K562 (cell line): ENCODE data around the gene RIPOR2. TPM values are rescaled to one million over a fixed set of nuclear protein-coding genes. Genes with fewer than 3 reads are reported as not detected.

Source experiments
- ATAC-seq: fragments of 200-7000 bp; cut with Tn5 transposase; 3 replicates; pipeline ENCODE4 v1.9.1; 2020; ENCODE audit warnings: moderate library complexity
- BruUV-seq: library from RNA; stranded (reverse); fragments of 400-500 nt; replicated peaks from 2 replicates; lab custom pipeline; 2021; lab: Mats Ljungman, UMichigan
- CTCF ChIA-PET: fragments of 300-600 bp; formaldehyde crosslinking; extraction: SDS; loops from one replicate; lab custom pipeline; 2021; ENCODE audit warnings: low intra/inter-chr PET ratio; lab: Yijun Ruan, JAX
- POLR2A ChIA-PET: fragments of 300-600, 350-650 bp; sonication (Branson Sonifier 250); formaldehyde crosslinking; extraction: SDS; loops from one replicate; lab custom pipeline; 2021; ENCODE audit warnings: antibody characterized with exemption, inconsistent platforms; lab: Yijun Ruan, JAX
- DNase-seq, 4 experiments: peaks; one replicate each; pipeline versions ENCODE4 v3.0.0 to v3.0.0-alpha.2; 2011 to 2018; ENCODE audit warnings: low spot score in 3 of 4, mixed read lengths in 3 of 4; ENCODE audit errors: extremely low read depth in 1 of 4
- FAIRE-seq: peaks from 2 replicates; lab custom pipeline; 2011; peaks lifted over from hg19 to GRCh38; lab: Jason Lieb, UNC
- H2AFZ ChIP-seq: 2 replicates; pipeline ENCODE4 v1.6.0; 2011; ENCODE audit warnings: low read depth, low read length, control low read depth, inconsistent platforms
- H3K27ac ChIP-seq: fragments of 200-600 bp; 3 replicates; pipeline ENCODE4 v1.8.0; 2011; ENCODE audit warnings: low read depth, mild to moderate bottlenecking, control low read depth, inconsistent platforms, low read length, moderate library complexity, mixed read lengths; ENCODE audit errors: extremely low read depth
- H3K27me3 ChIP-seq, 2 experiments: fragments of 300-600 bp in 1 of 2; 2 replicates in 1 of 2; 3 replicates in 1 of 2; pipeline versions ENCODE4 v1.6.0 to v1.8.0; 2011; ENCODE audit warnings: inconsistent platforms in 2 of 2, low read length in 2 of 2, mild to moderate bottlenecking in 1 of 2, mixed read lengths in 1 of 2, moderate library complexity in 1 of 2; ENCODE audit not compliant: control insufficient read depth in 2 of 2, insufficient read depth in 2 of 2
- H3K36me3 ChIP-seq: fragments of 300-600 bp; 3 replicates; pipeline ENCODE4 v1.8.0; 2011; ENCODE audit warnings: mild to moderate bottlenecking, low read length, inconsistent platforms; ENCODE audit not compliant: control insufficient read depth, insufficient read depth
- H3K4me1 ChIP-seq, 2 experiments: fragments of 200-600 bp in 1 of 2; replicated peaks in 1 of 2; 2 replicates in 1 of 2; 3 replicates in 1 of 2; pipeline versions ENCODE4 v1.5.1 to v1.8.0; 2011; ENCODE audit warnings: inconsistent platforms in 2 of 2, low read length in 2 of 2, mild to moderate bottlenecking in 1 of 2, mixed read lengths in 1 of 2, moderate library complexity in 1 of 2; ENCODE audit not compliant: control insufficient read depth in 2 of 2, insufficient read depth in 2 of 2
- H3K4me2 ChIP-seq: 2 replicates; pipeline ENCODE4 v1.6.1; 2011; ENCODE audit warnings: low read length, control low read depth, inconsistent platforms, mixed read lengths; ENCODE audit not compliant: insufficient read depth
- H3K4me3 ChIP-seq: fragments of 200-600 bp; sonication (generic), shearing (Covaris generic); 2 replicates; pipeline ENCODE4 v1.5.1; 2016; ENCODE audit warnings: control low read depth, inconsistent platforms
- H3K79me2 ChIP-seq: fragments of 200-600 bp; 3 replicates; pipeline ENCODE4 v1.8.0; 2011; ENCODE audit warnings: low read length, inconsistent platforms; ENCODE audit not compliant: control insufficient read depth, insufficient read depth
- H3K9ac ChIP-seq, 2 experiments: 2 replicates each; pipeline versions ENCODE4 v1.6.0 to v1.6.1; 2011; ENCODE audit warnings: low read depth in 2 of 2, low read length in 2 of 2, control low read depth in 1 of 2, inconsistent platforms in 1 of 2, mild to moderate bottlenecking in 1 of 2, mixed read lengths in 1 of 2; ENCODE audit not compliant: insufficient read depth in 1 of 2
- H3K9me1 ChIP-seq: one replicate; pipeline ENCODE4 v1.6.0; 2011; ENCODE audit warnings: inconsistent platforms, mild to moderate bottlenecking, low read length, moderate library complexity; ENCODE audit not compliant: control insufficient read depth, insufficient read depth
- H3K9me3 ChIP-seq: replicated peaks from 2 replicates; pipeline ENCODE4 v1.5.1; 2011; ENCODE audit warnings: low read depth, low read length, inconsistent platforms; ENCODE audit not compliant: control insufficient read depth, insufficient read depth
- H4K20me1 ChIP-seq: replicated peaks from 2 replicates; pipeline ENCODE4 v1.6.1; 2011; ENCODE audit warnings: low read length, inconsistent platforms, mixed read lengths; ENCODE audit not compliant: control insufficient read depth, insufficient read depth
- ARID4B ChIP-seq: sonication (generic); formaldehyde crosslinking; IDR thresholded peaks from 2 replicates; pipeline ENCODE4 v1.8.0; 2022; ENCODE audit warnings: mild to moderate bottlenecking, missing genetic modification reagents
- FOXA1 ChIP-seq: fragments of 450-650 bp; IDR thresholded peaks from 2 replicates; pipeline ENCODE4 v1.6.1; 2016; ENCODE audit warnings: mild to moderate bottlenecking, borderline replicate concordance
- GTF2B ChIP-seq: IDR thresholded peaks from 2 replicates; pipeline ENCODE4 v1.6.1; 2011; ENCODE audit not compliant: insufficient read length; ENCODE audit errors: extremely low read depth
- HLTF ChIP-seq: fragments of 450-650 bp; IDR thresholded peaks from 2 replicates; pipeline ENCODE4 v1.6.1; 2016
- PRMT5 ChIP-seq: sonication (generic); formaldehyde crosslinking; IDR thresholded peaks from 2 replicates; pipeline ENCODE4 v1.5.0; 2020; ENCODE audit warnings: missing genetic modification reagents
- ZNF584 ChIP-seq: fragments of 200-800 bp; sonication (Bioruptor generic); IDR thresholded peaks from 2 replicates; pipeline ENCODE4 v1.6.1; 2016; ENCODE audit warnings: low read depth, mild to moderate bottlenecking, missing genetic modification characterization, missing compliant biosample characterization
- ZNF766 ChIP-seq: fragments of 200-800 bp; sonication (Bioruptor generic); conservative IDR thresholded peaks from 2 replicates; pipeline ENCODE4 v1.6.1; 2016; ENCODE audit warnings: missing genetic modification characterization, missing compliant biosample characterization
- WGBS: fragments of 100-300 bp; shearing (Covaris generic); methylation state at CpG from one replicate; pipeline ENCODE4 v1.1.6; 2016; ENCODE audit warnings: low coverage, mixed read lengths; ENCODE audit not compliant: insufficient coverage; ENCODE audit errors: missing lambda C conversion rate; 5-methylcytosine and 5-hydroxymethylcytosine counted together
- in situ Hi-C: fragments of 300-500 bp; cut with MboI; formaldehyde crosslinking; loops from 4 replicates; pipeline ENCODE4 v1.15.0; 2018; ENCODE audit warnings: inconsistent platforms, mixed read lengths
- intact Hi-C: fragments of 100-400 bp; cut with micrococcal nuclease; formaldehyde crosslinking; loops from 2 replicates; pipeline ENCODE4 v1.14.2; 2022
- polyA plus RNA-seq, 8 experiments: library from polyadenylated mRNA; depleted of rRNA in 4 of 8; stranded (reverse) in 5 of 8; unstranded in 3 of 8; fragments of >200 nt; fragmentation: Nextera tagmentation in 2 of 8; fragmentation: Illumina TruSeq in 1 of 8; extraction: Ambion mirVana in 2 of 8; extraction: Trizol in 1 of 8; gene quantifications; 2 replicates each; pipeline versions ENCODE4 v1.2.1 to v1.2.3, GENCODE V29; 2011 to 2014; ENCODE audit warnings: inconsistent platforms in 1 of 8, missing spikeins in 1 of 8
- total RNA-seq, 7 experiments: library from RNA; depleted of rRNA in 6 of 7; stranded (reverse); fragments of >200 nt in 6 of 7; fragmentation: Illumina TruSeq in 2 of 7; extraction: Trizol in 2 of 7; gene quantifications; 2 replicates each; pipeline versions ENCODE4 v1.2.1 to v1.2.3, GENCODE V29; 2011 to 2021; ENCODE audit warnings: low replicate concordance in 1 of 7

Gene RIPOR2
- total and polyA plus RNA-seq, 9 of the 15 experiments (the other 6 are each of a cell fraction or from before 2014, with no cell fraction given) = 0.04 to 1.0 (median 0.47) TPM; not detected in 2

GRCh38 chr6:24876499-24877465 lies 59.0 kb downstream of the RIPOR2 start:
- CTCF ChIA-PET = no interaction called here
- TF ChIP-seq GTF2B = no peak
- TF ChIP-seq ARID4B (CRISPR knock-in tag) = no peak
- TF ChIP-seq ZNF766 (CRISPR knock-in tag) = no peak
- TF ChIP-seq ZNF584 (CRISPR knock-in tag) = no peak
- no peak for TF ChIP-seq PRMT5
- no peak for TF ChIP-seq HLTF
- TF ChIP-seq FOXA1 = no peak
- no peak overlapping the region for H2AFZ ChIP-seq
- H3K4me2 ChIP-seq = no peak overlapping the region
- no peaks in the 10 kb centered on the region for H3K79me2 ChIP-seq
- H3K36me3 ChIP-seq = no peaks in the 10 kb centered on the region
- no peak overlapping the region for H3K9ac ChIP-seq
- WGBS = 1% methylated on average over 11 of the region's 11 CpGs
- no peak overlapping the region for H3K4me3 ChIP-seq
- ATAC-seq (no peak), DNase-seq (no peak), FAIRE-seq (no peak)
- intact Hi-C loops = no loop called here
- in situ Hi-C loops = no loop called here
- H3K9me1 ChIP-seq = no peaks in the 10 kb centered on the region
- no peaks in the 10 kb centered on the region for H3K4me1 ChIP-seq
- no peaks in the 10 kb centered on the region for H3K9me3 ChIP-seq
- H4K20me1 ChIP-seq = no peaks in the 10 kb centered on the region
- no peak overlapping the region for H3K27ac ChIP-seq
- POLR2A ChIA-PET = interaction anchor here (1.3 kb wide), 1 partner anchor 11 kb away, joined by 3 read pairs; no protein-coding TSS in a partner anchor
- H3K27me3 ChIP-seq = peaks cover 2 to 27% of the 10 kb centered on the region in 2 experiments; a peak in 3 of 5 replicates
- no TSS peak for BruUV-seq
